ENCODE results near the gene TMC1.

DNA sequence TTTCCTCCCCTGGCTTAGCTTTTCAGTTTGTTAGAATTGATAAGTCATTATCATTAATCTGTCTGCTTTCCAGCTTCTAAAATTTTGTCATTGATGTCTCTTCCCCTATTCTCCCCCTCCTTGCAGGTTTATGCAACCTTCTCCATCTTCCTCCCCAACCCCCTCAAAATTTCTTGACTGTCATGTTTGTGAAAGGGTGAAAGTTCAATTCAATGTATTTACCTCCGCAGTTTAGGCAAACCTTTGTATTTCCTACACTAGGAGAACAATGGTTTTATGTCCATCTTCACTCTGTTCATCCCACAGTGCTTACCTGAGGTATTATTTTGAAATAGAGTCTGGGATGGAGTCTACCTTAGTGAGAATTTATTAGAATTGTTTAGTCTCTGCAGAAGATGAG, 313.6 kb downstream of the TMC1 start:
- TF ChIP-seq CTCF (IDR thresholded peaks at IDR 0.05) (no peak), POLR2A (IDR thresholded peaks at IDR 0.05) (no peak)

Measured in ovary (tissue), 3 donors.